Chondrocyte (in vitro differentiated cells): ENCODE measurements around the gene CCDC190. TPM values are rescaled to one million over a fixed set of nuclear protein-coding genes. Genes with fewer than 3 reads are reported as not detected.

ENCODE experiments used
- DNase-seq: peaks from one replicate; pipeline ENCODE4 v3.0.0; 2021; ENCODE audit warnings: mixed read lengths, low spot score
- H3K27ac Mint-ChIP-seq: one replicate; pipeline ENCODE4 v1.8.0; 2021; ENCODE audit warnings: mild to moderate bottlenecking, moderate library complexity, mixed read lengths; ENCODE audit not compliant: unreplicated experiment
- H3K27me3 Mint-ChIP-seq: 2 replicates; pipeline ENCODE4 v1.8.0; 2021; ENCODE audit warnings: low read depth, mixed read lengths
- H3K36me3 Mint-ChIP-seq: 2 replicates; pipeline ENCODE4 v1.8.0; 2021; ENCODE audit warnings: low read depth, mixed read lengths
- H3K4me1 Mint-ChIP-seq: 2 replicates; pipeline ENCODE4 v1.8.0; 2021; ENCODE audit warnings: low read depth, mild to moderate bottlenecking, mixed read lengths
- H3K4me3 Mint-ChIP-seq: one replicate; pipeline ENCODE4 v1.8.0; 2021; ENCODE audit warnings: mild to moderate bottlenecking, moderate library complexity, mixed read lengths; ENCODE audit not compliant: unreplicated experiment
- H3K9me3 Mint-ChIP-seq: 2 replicates; pipeline ENCODE4 v1.8.0; 2021; ENCODE audit warnings: low read depth, mixed read lengths
- total RNA-seq: library from RNA; stranded (reverse); gene quantifications from 3 replicates; pipeline ENCODE4 v1.2.1, GENCODE V29; 2021
- TF ChIP-seq, protein P1 (sequence below): fragments of 200-600 bp; sonication (generic); IDR thresholded peaks from 2 replicates; pipeline ENCODE4 v1.5.0; 2021; ENCODE audit warnings: antibody characterized with exemption, mild to moderate bottlenecking, moderate library complexity

Gene CCDC190
- total RNA-seq, 1 donor from 2014 or later = 1.5 TPM

DNA sequence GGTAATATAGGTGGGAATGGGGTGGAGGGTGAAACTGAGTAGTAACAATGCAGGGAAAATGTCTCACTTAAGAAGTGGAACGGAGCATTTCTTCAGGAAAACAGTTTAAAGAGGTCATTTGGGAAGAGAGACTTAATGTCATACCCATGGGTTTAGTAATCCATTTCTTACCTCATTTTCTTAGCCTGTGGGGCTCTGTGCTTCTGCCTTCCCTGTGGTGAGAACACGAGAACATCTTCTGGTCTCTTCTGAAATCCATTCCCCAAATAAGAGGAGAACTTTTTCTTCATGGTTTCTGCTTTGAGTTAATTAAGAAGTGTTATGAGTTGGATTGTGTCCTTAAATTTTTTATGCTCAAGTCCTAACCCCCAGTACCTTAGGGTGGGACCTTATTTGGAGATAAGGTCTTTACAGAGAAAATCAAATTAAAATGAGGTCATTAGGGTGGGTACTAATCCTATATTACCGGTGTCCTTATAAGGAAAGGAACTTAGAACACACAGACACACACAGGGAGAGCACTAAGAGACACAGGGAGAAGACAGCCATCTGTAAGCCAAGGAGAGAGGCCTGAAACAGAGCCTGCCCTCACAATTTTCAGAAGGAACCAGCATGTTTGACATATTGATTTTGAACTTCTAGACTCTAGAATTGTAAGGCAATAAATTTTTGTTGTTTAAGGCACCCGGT is 5.4 kb downstream of the CCDC190 start:
- Mint-ChIP-seq H3K27ac (peak overlapping the region; percentile 91), H3K9me3 (no peaks in the 10 kb centered on the region), H3K4me1 (peaks cover 66% of the 10 kb centered on the region), H3K4me3 (no peak overlapping the region), H3K36me3 (no peaks in the 10 kb centered on the region), H3K27me3 (no peaks in the 10 kb centered on the region)
- no peak for DNase-seq
- TF ChIP-seq, protein P1, sequence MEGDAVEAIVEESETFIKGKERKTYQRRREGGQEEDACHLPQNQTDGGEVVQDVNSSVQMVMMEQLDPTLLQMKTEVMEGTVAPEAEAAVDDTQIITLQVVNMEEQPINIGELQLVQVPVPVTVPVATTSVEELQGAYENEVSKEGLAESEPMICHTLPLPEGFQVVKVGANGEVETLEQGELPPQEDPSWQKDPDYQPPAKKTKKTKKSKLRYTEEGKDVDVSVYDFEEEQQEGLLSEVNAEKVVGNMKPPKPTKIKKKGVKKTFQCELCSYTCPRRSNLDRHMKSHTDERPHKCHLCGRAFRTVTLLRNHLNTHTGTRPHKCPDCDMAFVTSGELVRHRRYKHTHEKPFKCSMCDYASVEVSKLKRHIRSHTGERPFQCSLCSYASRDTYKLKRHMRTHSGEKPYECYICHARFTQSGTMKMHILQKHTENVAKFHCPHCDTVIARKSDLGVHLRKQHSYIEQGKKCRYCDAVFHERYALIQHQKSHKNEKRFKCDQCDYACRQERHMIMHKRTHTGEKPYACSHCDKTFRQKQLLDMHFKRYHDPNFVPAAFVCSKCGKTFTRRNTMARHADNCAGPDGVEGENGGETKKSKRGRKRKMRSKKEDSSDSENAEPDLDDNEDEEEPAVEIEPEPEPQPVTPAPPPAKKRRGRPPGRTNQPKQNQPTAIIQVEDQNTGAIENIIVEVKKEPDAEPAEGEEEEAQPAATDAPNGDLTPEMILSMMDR = peak; percentile 7

DNA sequence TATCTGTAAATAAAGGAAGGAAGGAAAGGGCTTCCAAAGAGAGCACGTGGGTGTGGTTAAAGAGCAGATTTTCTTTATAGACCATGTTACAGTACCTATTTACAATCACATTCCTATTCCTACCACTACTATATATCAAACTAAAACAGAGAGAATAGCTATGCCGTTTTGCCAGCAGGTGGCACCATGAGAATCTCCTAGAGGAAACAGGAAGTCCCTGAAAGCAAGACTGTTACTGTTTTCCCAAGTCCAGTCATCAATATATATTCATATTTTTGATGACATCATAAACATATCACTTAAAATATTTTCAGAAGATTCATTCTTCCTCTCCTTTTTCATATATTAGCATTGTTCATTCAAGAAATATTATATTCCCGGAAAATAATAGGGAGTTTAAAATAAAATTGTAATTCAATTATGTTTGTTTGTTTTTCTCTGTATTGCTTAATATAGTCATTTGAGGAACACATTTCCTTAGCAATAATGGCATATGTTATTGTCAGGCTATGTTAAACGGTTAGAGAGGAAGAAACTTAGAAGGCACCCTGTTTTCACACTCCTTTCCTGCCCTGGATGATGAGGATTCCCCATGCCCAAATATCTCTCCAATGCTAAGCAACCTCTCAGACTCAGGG is 6.6 kb downstream of the CCDC190 start:
- DNase-seq = no peak
- Mint-ChIP-seq H3K27me3 (no peaks in the 10 kb centered on the region), H3K9me3 (no peaks in the 10 kb centered on the region), H3K36me3 (no peaks in the 10 kb centered on the region), H3K4me3 (no peak overlapping the region), H3K4me1 (peaks cover 54% of the 10 kb centered on the region), H3K27ac (no peak overlapping the region)
- TF ChIP-seq, protein P1 = peak; percentile 96

DNA sequence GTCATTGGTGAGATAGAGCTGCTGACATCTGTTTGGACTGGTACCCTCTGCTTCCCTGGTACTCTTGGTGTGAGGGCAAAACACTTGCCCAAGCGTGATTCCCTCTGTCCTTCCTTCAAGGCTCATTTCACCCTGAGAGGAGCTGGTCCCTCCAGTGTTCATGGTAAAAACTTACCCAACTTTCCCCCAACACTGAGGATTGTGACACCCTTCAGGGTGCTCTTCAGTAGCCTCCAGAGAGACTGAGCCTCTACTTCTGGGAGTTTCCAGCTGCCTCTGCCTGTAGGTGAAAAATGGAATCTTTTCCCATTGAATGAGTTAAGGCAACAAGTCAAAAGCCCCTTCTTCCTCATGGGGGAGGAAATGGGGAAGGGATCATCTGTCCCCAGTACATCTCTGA is 9.6 kb downstream of the CCDC190 start:
- Mint-ChIP-seq H3K9me3 (no peaks in the 10 kb centered on the region), H3K27ac (no peak overlapping the region)
- DNase-seq = no peak

DNA sequence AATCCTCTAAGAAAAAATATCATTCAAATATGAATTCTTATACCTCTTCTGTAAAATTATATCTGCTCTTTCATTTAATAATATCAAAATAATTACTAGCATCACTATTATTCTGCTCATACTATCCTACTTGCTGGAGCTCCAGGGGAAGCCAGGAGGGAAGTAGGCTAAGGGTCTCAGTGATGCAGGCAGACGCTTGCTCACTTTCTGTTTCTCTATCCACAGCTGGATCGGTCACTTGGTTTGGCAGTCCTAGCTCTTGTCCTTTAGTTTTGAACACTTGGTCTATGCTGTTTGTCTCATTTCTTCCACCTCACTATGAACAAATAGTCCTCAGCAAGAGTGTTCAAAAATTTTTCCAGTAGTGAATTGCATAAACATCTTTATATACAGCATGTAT is 11.3 kb downstream of the CCDC190 start:
- no peaks in the 10 kb centered on the region for H3K9me3 Mint-ChIP-seq
- H3K4me3 Mint-ChIP-seq = no peak overlapping the region
- H3K27me3 Mint-ChIP-seq = no peaks in the 10 kb centered on the region
- no peak overlapping the region for H3K27ac Mint-ChIP-seq
- H3K4me1 Mint-ChIP-seq = peaks cover 20% of the 10 kb centered on the region
- H3K36me3 Mint-ChIP-seq = no peaks in the 10 kb centered on the region
- DNase-seq = no peak
- TF ChIP-seq, protein P1 = no peak

More for the DNA sequence above, 9.6 kb downstream of the CCDC190 start:
- Mint-ChIP-seq H3K4me1 (peaks cover 37% of the 10 kb centered on the region), H3K4me3 (no peak overlapping the region), H3K27me3 (no peaks in the 10 kb centered on the region), H3K36me3 (no peaks in the 10 kb centered on the region)
- TF ChIP-seq, protein P1 = no peak

DNA sequence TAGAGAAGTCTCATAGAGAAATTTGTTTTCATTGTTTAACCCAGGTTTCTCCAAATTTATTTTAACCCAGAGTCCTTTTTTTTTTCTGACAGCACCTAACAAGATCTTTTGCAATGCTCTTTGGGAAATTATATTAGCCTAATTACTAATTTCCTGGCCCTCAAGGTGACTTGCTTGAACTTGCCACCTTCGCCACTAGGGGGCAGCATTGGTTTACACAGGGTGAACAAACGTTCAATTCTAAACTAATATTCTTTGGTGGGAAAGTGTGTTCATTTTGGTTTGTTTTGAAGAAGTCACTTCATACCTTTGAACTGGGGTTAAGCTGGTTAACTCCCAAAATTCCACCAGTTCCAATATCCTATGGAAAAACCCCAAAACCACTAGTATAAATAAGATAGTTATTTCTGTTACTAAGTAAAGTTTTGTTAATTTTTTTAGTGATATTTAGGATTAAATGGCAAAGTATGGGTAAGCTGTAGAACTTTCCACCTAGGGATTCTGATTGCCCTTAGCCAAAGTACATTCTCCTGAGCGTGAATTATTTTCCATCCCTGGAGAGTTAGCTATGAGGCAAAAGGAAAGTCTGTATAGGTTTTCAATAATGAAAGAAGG is 13.0 kb downstream of the CCDC190 start:
- no peak for DNase-seq
- Mint-ChIP-seq H3K27me3 (no peaks in the 10 kb centered on the region), H3K4me1 (peaks cover 12% of the 10 kb centered on the region), H3K27ac (no peak overlapping the region), H3K36me3 (no peaks in the 10 kb centered on the region), H3K9me3 (no peaks in the 10 kb centered on the region), H3K4me3 (no peak overlapping the region)
- TF ChIP-seq, protein P1 = peak; percentile 99
